HTR-8/SVneo (cell line): ENCODE measurements around the gene LRRC1.

Source experiments
- DNase-seq: peaks from one replicate; pipeline ENCODE4 v3.0.0; 2011; ENCODE audit warnings: low spot score, mixed read lengths; ENCODE audit not compliant: insufficient read length
- FAIRE-seq: peaks from 2 replicates; lab custom pipeline; 2011; peaks lifted over from hg19 to GRCh38; lab: Jason Lieb, UNC

The LRRC1 gene

DNA sequence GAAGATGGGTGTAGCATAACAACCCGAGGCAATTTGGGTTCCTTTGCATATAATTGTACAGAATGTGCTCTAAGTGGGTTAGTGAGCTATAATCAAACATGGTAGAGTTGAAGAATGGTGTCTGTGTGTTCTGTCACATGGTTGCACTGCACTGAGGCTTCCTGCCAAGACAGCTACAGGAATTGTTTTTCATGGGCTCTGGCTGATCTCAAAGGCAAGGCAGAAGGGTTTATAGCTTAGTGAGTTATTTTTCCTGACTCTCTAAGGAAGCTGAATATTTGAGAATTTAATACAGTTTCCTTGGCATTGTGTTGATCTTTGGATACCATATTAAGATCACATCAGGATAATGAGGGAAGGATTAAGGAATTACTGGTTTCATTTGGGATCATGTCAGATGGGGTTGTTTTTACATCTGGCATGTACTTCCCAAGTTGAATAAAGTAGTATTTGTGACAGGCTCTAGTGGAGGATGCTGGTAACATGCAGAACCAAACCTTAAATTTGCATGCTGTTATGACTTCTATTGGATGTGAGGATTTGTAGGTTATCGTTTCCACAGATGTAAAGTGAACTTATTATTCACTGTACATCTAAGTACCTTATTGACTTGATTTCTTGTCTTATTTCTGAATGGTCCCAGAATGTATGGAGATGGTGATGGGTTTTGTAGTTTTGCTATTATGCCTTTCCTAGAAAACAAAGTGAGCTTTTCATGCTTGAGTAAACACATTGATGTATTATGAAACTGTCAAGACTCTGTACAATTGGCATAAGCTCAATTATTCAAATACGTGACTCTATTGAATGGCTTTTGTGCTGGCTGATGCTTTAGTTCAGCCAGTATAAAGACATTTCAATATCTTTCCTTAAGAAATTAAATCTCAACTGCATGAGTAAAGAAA is 43.3 kb downstream of the LRRC1 start:
- DNase-seq (no peak), FAIRE-seq (peak; percentile 59)

DNA sequence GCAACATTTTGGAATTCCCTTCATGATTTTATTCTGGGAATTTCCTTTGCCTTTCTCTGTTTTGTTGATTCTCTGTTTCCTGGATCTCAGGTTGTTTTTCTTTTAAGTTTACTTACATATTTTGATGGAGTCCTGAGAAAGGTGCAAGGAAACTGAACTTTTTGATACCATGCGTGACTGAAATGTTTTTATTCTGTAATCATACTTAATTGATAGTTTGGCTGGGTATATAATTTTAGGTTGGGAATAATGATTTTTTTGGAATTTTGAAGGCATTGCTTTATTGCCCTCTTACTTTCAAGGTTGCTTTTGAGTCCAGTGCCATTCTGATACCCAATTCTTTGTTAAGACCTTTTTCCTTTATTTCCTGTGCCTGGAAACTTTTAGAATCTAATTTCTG is 45.2 kb downstream of the LRRC1 start:
- FAIRE-seq, result no peak
- no peak for DNase-seq

DNA sequence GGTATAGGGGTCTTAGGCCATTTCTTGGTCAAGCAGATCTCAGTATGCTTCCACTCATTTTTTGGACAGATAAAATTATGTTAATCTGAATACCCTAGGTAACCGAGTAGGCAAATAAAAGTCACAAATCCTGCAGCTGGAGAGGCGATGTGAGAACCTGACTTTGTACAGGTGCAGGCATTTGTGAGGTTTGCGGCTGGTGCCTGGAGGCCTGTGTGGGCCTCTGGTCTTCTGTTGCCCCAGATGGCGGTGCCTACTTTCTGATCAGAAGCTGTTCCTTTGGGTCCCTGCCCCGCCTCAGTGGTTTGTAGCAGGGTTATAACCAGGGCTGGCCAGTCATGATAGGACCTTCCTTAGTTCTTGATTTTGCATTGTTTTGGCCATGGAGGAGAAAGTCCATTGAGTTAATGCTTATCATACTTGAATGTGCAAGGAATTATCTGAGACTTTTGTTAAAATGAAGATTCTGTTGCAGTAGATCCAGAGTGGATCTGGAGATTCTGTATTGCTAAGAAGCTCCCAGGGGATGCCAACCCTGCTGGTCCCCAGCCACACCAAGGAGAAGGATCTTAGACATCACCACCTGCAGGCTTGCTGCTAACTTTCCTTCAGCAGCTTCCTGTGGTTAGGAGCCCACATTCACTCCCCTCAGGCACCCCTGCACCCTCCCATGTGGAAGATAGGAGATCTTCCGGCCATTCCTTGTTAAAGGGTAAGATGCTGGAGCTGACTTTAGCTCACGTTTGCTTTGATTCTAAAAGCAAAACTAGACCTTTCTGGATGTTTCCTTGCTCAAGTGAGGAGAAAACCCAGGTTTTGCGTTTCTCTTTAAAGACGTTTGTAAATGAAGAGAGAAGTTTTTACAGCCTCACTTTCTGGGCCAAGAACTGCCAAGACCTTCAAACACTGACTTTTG is 50.7 kb downstream of the LRRC1 start:
- FAIRE-seq, result no peak

DNA sequence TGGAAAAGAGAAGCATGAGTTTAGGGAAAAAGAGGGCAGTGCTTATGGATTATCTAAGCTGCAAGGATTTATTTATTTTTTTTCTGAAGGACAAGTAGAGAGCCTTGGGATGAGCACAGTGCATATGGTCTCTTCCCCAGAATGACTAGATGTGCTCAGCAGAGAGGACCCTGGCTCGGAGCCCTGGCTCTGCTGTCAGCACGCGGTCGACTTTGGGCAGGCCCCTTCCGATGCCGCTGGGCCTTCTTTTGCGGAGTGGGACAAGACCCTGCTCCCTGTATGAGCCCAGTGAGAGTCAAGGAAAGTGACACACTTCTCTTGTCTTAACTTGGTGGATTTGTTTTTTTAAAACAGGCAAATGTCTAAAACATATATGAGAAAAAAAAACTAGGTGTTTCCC is 51.4 kb downstream of the LRRC1 start:
- FAIRE-seq, result no peak
- no peak for DNase-seq

More for the DNA sequence above, 50.7 kb downstream of the LRRC1 start:
- DNase-seq, result no peak

DNA sequence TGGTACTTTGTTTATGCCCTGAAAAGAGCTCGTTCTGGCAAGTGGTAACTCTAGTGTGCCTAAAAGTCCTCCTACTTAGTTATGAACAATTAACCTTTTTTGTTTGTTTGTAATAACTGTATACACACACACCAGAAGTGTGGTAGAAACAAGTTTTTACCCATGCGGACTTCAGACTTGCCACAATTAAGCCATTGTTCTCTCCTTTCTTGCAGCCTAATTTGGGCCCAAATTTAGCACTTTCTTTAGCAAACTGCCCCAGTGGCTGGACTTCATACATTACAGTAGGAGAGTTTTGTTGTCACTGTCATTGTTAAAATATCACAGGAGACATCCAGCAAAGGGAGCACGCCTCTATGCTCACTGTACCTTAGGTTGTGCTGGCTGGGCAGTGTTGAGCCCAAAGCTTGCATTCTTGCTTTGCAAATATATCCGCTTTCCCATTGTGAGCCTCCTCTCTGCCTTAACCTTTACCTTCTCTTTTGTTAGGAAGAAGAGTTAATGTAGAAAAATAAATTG is 53.0 kb downstream of the LRRC1 start:
- DNase-seq, result no peak
- FAIRE-seq, result peak; percentile 46

DNA sequence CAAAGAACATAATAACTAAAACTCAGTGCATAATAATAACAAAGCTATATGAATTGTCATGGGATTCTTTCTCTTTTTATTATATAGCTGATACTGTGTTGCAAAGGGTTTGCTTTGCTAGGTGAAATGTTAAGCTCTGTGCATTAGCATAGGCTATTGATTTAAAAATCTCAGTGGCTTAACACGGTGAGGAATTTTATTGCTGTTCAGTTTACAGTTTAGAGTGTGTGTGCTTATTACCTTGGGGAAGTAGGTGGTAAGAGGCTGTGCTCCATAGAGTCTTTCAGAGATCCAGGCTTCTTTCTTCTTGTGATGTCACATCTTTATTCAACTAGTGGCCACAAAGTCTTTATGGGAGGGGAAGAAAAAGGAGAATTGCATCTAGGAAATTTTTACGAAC is 55.7 kb downstream of the LRRC1 start:
- DNase-seq (no peak), FAIRE-seq (no peak)

DNA sequence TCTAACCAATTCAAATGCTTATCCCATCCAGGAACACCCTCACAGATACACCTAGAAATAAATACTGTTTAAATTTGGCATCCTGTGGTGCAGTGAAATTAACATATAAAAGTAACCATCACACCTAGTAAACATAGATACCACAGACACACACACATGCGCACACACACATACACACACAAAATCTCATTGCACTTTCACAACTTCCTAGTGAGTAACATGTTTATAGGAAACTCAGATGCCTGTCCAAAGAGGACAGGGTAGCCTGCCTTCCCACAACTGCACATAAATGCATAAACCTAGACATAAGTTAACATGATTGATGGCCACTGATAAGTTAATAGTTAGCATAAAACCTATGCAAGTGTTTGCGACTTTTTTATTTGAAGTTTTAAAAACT is 56.8 kb downstream of the LRRC1 start:
- DNase-seq, result no peak
- peak; percentile 16 for FAIRE-seq

DNA sequence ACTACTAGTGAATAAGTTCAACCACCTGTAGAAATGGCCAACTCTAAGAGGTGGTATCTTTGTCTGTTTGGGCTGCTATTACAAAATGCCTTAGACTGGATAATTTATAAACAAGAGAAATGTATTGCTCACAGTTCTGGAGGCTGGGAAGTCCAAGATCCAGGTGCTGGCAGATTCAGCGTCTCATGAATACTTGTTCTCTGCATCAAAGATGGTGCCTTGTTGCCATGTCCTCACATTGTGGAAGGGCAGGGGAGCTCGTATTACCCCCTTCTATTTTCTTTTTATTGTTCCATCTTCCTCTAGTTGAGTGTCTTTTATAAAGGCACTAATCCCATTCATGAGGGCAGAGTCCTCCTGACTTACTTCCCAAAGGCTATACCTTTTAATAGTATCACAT is 58.0 kb downstream of the LRRC1 start:
- FAIRE-seq, result no peak
- DNase-seq, result no peak

DNA sequence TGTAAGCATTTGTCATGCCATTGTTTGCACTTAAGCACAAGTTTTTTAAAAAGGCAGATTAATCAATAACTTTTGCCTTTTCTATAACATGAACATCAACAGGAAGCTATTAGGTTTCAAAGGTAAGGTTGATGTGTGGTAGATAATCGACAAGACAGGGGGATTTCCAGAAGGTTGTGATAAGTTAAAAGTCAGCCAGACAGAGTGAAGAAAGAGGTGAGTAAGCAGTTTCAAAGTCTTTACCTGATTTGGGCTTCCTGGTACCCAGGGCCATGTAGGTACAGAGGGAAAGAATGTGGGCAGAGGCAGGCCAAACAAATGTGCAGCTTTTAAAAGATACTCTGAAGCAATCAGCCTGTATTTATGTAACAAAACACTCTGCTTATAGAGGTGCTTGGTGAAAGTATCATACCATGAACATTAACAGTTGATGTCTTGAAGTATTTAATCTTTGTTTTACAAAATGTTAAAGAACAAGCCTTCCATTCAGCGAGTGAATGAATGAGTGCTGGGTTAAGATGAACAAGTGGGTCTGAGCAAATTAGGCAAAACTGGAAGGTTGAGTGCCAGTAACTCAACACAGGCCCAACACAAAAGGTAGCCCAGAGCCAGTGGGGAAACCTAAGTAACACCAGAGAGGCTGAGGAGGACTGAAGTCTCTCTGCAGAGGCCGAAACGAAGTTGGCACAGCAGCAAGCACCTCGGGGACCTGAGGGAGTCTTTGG is 60.2 kb downstream of the LRRC1 start:
- FAIRE-seq (peak; percentile 28), DNase-seq (no peak)

DNA sequence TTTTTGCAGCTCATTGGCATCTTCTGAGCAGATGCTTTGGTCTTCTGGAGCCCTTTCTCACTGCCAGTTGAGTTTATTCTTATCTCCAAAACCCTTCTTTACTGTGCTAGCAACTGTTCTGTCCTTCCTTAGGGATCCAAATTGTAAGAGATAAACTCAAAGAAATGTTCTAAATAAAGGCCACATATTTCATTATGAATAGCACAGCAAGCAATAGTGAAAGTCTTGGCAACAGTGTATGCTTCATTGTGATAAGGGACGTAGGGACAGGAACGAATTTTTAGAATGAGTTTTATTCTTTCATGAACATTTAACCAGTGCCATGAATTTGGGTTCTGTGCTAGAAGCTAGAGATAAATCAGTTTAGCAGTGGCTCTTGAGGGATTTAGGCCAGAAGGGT is 61.1 kb downstream of the LRRC1 start:
- FAIRE-seq, result no peak

DNA sequence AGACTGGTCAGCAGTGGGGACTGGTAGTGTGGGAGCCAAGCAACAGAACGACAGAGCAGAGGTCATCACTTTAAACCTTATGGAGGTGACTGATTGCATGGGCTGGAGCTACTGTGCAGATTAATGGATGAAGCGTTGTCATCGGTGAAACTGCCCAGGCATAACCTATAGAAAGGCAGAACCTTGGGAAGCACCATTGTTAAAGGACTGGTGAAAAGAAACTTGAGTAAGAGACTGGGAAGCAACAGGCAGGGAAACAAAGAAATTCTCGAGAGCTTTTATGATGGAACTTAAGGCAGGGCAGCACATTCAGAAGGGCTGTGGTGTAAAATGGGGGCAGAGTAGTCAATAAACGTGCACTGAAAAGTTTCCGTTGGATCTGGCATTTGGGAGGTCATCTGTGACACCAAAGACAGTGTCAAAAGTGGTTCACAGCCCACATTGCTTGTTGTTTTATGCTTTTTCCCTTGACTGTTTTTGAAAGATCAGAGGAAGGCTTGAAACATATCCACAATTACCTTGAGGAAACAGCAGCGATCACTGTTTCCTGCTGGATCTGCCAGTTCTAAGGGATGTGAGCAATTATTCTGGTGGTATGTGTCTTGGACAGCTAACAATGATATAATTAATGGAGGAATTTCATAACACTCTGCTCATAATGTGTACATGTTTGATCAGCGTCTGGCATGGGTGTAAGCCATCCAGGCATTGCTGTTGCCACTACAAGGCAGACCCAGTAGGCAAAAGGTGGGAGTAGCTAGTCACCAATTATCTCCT is 62.7 kb downstream of the LRRC1 start:
- FAIRE-seq (no peak), DNase-seq (no peak)

More for the DNA sequence above, 61.1 kb downstream of the LRRC1 start:
- no peak for DNase-seq

DNA sequence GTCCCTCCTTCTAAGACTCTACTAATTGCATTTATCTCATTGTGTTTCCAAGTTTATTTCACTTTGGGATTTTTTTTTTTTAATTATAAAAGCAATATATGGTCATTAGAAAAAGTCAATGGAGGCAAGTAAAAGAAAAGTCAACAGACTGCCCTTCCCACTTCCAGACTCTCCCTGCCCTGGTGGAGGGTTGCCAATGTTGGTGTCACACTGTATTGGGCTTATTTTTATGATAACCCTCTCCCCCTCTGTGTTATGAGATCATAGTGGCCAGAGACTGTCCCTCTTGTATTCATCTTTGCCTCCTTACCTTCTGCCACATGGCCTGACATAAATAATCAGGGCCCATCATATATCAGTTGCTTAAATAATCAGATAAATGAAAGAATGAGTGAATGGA is 63.4 kb downstream of the LRRC1 start:
- FAIRE-seq (no peak), DNase-seq (no peak)

DNA sequence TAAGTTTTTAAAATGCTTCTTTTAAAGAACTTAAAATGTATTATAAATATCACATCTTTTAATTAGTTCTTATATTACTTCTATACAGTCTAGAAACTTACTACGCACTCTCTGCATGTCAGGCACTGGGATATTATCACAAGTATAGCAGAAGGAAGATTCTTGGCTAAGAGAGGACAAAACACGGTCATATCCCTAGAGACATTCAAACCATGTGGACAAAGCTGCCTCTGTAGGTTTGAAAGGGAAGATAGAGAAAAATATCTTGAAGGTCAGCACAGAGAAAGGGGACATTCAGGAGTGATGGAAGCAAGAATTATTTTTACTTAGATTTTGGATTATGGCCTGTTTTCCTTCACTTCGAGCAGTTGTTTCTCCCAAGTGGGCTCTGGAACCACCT is 64.1 kb downstream of the LRRC1 start:
- DNase-seq (no peak), FAIRE-seq (no peak)

DNA sequence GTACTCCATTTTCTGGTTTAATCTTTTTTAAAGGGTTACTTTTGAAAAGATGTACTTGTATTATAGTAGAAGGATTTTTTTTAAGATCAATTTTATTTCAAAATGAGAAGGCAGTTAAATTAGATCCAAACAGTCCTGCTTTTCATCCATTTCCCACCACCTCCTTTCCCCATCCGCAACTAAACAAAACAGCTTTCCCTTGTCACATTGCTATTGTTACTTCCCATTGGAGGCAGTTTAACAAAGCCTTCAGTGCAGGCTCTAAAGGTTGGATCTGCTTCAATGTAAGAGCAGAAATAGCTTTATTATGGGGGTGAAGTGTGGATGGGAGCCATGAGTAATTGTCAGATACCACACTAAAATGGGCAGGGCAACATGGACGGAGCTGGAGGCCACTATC is 65.7 kb downstream of the LRRC1 start:
- no peak for FAIRE-seq
- no peak for DNase-seq

DNA sequence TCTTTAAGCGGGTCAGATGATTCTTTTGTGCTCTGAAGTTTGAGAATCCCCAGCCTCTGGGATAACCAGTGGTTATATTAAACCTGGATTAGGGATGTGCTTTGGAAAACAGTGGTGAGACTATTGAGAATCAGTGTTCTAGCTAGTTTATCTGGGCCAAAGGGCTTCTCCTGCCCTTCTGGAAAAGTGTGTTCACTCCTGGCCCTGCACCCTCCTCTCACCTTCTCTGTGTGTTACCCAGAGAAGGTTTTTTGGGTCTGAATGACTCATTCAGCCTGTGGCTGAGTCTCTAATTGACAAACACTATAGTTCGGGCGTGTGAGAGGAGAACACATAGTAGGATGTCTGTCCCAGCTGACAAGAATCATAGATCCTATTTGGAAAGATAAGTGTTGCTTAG is 66.7 kb downstream of the LRRC1 start:
- no peak for DNase-seq
- no peak for FAIRE-seq

DNA sequence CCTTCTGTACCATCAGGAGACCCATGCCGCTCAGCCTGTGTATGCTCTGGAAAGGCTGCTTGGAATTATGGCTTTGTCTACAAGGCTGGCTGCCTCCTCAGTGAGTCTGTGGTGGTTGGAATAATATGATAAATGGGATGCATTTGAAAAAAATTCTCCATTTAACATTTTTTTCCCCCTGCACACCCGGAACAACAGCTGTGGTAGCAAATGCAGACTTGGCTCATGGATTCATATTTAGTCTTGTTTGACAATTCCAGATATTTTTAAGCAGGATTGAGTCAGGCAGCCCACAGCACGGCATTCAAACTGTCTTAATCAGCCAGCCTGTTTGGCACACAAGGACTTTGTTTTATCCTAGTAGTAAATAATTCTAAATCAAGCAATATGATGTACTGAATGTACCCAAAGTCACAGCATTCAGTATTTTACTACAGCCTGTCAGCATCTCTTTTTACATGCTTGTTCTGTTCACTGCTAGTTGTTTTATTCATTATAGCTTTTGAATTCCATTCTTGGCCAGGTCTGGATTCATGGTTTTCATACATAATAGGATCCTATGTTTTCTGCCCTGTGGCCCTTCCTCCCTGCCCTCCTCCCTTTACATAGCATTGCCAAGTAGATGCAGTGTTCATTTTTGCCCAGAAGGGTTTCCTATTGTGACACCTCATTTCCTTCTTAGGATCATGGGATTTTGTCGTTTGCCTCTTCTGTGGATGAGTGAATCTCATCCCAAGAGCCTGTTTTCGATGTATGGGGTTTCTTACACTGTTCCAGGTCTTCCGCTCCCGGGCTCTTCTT is 68.1 kb downstream of the LRRC1 start:
- no peak for FAIRE-seq
- no peak for DNase-seq

DNA sequence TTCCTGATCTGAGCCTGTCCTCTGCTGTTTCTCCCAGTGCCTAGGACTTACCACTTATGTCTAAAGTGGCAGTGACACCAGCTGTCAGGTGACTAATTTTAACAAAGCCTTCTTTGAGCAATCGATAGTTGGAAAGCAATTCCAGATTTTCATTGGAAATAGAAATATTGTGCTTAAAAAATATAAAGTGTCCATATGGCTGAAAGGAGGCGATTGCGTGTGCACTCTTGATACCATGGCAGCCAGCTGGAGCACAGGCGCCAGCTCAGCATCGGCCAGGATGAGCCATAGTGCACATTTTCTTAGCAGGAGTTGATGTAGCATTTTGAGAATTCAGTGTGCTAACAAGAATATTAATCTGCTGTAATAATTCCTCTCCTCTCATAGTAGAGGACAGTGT is 70.0 kb downstream of the LRRC1 start:
- DNase-seq (no peak), FAIRE-seq (no peak)

DNA sequence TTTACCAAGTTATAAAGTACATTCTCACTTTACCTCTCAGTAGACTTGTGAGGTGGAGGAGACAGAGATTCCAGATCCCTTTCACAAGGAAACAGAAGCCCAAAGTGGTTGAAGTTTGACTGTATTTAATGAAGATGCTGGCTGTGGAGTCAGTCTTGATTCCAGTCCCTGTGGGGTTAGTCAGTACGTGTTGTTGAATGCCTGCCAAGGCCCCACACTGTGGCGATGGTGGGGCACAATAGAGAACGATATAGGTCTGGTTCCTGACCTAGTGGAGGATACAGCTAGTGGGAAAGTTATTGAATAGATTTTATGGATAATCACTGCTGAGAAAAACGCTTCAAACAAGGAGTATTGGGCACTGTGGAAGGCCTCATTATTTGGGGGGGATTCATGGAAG is 71.4 kb downstream of the LRRC1 start:
- no peak for FAIRE-seq
- no peak for DNase-seq

DNA sequence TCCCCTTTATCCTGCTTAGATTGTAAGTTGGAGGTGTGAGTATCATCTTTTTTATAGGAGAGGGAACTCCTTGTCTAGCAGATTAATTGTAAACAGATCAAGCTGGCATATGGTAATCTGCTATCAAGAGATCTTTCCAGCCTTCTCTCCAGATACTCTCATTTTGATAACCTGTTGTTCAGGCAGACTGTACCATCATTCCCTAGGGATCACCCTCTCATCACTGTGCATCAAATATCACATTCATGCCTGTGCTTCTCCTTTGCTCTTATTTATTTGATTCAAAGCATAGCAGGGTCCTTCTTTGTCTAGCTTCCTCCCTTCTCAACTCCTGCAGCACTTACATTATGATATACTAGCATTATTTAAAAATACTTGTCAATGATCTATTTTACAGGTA is 73.8 kb downstream of the LRRC1 start:
- no peak for FAIRE-seq
- no peak for DNase-seq
